ENCODE results near the gene MYBL2.

MYBL2 gene

GRCh38 chr20:43681991-43682410 is 15.1 kb downstream of the MYBL2 start:
- no peak for DNase-seq (ENCODE audit: low read depth in 4 of 4, low spot score in 1 of 4)

GRCh38 chr20:43682446-43682845 is 15.5 kb downstream of the MYBL2 start:
- no peak for DNase-seq (ENCODE audit: low read depth in 4 of 4, low spot score in 1 of 4)

- no peak for DNase-seq (ENCODE audit: low read depth in 4 of 4, low spot score in 1 of 4)
Measured at GRCh38 chr20:43686820-43687219, 19.9 kb downstream of the MYBL2 start.

- DNase-seq (ENCODE audit: low read depth in 4 of 4, low spot score in 1 of 4), result peak in 1 of 4 experiments; percentile 6
Measured at GRCh38 chr20:43689165-43689564, 22.3 kb downstream of the MYBL2 start.

GRCh38 chr20:43690943-43691598 is 24.2 kb downstream of the MYBL2 start:
- no peak for DNase-seq (ENCODE audit: low read depth in 4 of 4, low spot score in 1 of 4)

DNA sequence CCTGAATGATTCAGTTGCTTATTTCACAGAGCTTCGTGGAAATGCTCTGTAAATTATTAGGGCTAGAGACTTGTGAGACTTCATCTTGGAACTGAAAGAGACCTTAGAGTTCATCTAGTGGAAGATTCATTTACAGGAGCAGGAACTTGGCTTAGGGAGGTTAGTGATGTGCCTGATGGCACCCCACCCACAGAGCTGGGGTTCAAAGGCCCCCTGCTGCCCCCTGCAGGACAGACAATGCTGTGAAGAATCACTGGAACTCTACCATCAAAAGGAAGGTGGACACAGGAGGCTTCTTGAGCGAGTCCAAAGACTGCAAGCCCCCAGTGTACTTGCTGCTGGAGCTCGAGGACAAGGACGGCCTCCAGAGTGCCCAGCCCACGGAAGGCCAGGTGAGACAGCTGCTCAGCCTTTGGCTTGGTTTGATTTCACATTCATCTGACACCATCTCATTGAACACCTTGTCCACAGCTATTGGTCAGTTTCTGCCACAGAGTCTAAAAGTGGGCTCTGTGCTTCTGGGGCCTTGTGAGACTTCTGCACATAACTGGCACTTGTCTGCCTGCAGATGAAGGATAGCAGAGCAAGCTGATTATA is 25.1 kb downstream of the MYBL2 start:
- peak; percentile 27 to 48 (median 40) for DNase-seq (ENCODE audit: low read depth in 4 of 4, low spot score in 1 of 4)

GRCh38 chr20:43694763-43695162 is 27.8 kb downstream of the MYBL2 start:
- no peak for DNase-seq (ENCODE audit: low read depth in 4 of 4, low spot score in 1 of 4)

DNA sequence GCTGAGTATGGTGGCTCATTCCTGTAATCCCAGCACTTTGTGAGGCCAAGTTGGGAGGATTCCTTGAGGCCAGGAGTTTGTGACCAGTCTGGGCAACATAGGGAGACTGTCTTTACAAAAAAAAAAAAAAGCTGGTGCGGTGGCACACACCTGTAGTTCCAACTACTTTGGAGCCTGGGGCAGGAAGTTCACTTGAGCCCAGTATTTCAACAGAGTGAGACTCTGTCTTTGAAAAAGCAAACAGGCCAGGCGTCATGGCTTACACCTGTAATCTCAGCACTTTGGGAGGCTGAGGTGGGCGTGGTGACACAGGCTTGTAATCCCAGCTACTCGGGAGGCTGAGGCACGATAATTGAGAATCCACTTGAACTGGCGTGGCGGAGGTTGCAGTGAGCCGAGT is 28.7 kb downstream of the MYBL2 start:
- DNase-seq (ENCODE audit: low read depth in 4 of 4, low spot score in 1 of 4), result no peak

DNA sequence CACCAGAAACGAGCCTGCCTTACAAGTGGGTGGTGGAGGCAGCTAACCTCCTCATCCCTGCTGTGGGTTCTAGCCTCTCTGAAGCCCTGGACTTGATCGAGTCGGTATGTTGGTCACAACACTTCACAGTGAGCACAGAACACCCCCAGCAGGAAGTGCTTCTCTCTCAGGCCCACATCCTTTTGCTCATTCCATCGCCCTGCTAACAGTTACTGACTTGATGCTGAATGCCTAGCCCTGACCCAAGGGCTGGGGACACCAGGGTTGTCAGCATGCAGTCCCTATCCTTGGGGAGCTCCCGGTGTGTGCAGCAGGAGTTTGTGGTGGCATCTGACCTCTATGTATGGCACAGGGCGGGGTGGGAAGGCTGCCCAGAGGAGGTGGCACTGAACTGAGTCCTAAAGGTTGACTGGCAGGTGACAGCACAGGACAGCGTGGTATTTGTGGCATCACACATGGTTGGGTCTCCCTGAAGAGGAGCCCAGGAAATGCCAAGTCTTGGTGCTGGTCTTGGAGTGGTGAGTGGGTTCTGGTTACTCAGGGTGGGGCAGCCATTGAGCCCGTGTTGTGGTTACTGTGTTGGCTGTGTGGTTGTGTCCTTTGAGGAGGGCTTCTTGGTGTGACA is 33.1 kb downstream of the MYBL2 start:
- no peak for DNase-seq (ENCODE audit: low read depth in 4 of 4, low spot score in 1 of 4)

DNA sequence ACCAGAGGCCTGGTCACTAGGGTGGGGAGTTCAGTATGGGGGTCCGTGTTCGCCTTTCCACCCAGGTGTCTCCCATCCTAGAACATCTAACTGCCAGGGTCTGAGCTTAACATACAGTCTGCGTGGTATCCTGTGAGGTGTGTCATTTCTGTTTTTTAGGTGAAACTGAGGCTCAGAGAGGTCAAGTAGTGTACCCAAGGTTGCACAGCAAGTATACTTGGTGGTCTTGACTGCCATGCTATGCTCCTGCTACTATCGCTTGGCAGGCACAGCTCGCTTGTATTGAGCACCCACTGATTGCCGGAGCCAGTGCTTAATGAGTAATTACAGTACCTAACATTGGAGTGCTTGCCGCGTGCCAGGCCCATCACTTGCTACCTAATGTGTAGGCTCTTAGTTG is 33.7 kb downstream of the MYBL2 start:
- no peak for DNase-seq (ENCODE audit: low read depth in 4 of 4, low spot score in 1 of 4)

GRCh38 chr20:43702502-43702901 is 35.6 kb downstream of the MYBL2 start:
- no peak for DNase-seq (ENCODE audit: low read depth in 4 of 4, low spot score in 1 of 4)

GRCh38 chr20:43710370-43711044 is 43.6 kb downstream of the MYBL2 start:
- DNase-seq (ENCODE audit: low read depth in 4 of 4, low spot score in 1 of 4), result no peak

GRCh38 chr20:43711098-43711654 is 44.3 kb downstream of the MYBL2 start:
- no peak for DNase-seq (ENCODE audit: low read depth in 4 of 4, low spot score in 1 of 4)

- no peak for DNase-seq (ENCODE audit: low read depth in 4 of 4, low spot score in 1 of 4)
Measured at GRCh38 chr20:43715044-43715443, 48.1 kb downstream of the MYBL2 start.

GRCh38 chr20:43715511-43715910 is 48.6 kb downstream of the MYBL2 start:
- DNase-seq (ENCODE audit: low read depth in 4 of 4, low spot score in 1 of 4), result no peak

GRCh38 chr20:43716123-43716522 is 49.2 kb downstream of the MYBL2 start:
- no peak for DNase-seq (ENCODE audit: low read depth in 4 of 4, low spot score in 1 of 4)

DNA sequence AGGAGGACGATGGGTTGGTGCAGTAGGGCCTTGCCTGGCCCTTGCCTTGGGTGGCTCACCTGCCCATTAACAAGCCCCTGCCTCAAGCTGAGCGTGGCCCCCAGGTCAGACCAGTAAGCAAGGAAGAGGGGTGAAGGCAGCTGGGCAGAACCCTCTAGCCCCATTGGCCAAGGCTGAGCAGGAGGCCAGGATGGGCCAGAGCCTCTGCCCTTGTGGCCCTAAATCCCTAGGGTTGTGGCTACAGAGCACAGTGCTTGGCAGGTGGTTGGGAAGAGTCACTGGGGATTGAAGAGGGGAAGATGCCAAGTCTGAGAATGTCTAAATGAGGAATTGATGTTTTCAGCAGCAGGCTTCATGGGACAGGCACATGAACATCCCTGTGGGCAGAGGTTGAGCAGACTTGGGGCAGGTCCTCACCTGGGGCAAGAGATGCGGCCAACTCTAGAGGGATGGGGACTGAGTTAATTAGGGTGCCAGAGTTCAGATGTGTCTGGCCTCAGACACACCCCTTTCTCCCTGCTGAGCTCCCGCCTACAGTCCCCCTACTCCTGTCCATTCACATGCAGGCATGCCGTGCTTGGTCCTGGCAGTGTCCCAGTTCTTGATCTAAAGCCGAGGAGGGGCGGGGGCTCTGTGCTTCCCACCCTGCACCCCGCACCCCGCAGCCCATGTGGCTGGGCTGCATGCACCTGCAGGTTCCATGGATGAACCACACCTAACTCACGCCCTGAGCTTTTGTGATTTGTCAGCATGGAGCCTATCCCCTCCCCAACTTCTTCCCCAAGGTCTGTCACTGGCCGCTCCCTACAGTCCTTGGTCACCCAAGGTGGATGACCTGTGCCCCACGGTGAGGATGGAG is 50.1 kb downstream of the MYBL2 start:
- DNase-seq (ENCODE audit: low read depth in 4 of 4, low spot score in 1 of 4), result no peak

DNA sequence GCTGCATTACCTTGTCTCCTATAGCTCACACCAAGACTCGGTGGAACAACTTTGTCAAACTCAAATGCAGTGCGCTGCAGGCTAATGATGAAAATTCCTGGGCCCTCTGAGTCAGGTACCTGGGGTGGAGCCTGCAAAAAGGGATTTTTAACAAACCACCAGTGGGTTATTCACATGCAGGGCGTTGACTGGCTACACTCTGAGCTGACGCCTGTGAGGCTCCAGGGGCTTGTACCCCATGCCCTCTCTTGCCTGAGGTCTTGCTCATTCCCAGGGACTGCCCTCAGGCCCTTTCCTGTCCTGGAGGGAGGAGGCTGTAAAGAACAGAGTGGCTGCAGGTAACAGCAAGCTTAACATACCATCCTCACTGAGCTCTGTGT is 50.7 kb downstream of the MYBL2 start:
- no peak for DNase-seq (ENCODE audit: low read depth in 4 of 4, low spot score in 1 of 4)

- no peak for DNase-seq (ENCODE audit: low read depth in 4 of 4, low spot score in 1 of 4)
Measured at GRCh38 chr20:43720007-43720406, 53.1 kb downstream of the MYBL2 start.

DNA sequence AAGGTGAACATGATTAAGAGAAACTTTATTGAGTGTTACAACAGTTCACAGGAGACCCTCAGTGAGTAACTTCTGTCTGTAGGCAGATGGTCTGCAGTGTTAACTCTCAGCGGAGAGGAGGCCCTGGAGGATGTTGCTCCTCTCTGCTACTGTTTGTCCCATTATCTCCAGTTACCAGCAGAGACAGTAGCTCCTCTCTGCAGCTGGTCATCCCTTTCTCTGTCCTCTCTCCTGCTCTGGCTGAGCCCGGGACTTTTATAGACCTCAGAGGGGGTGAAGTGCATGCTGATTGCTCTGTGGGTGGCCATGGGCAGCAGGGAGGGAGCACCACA is 54.1 kb downstream of the MYBL2 start:
- no peak for DNase-seq (ENCODE audit: low read depth in 4 of 4, low spot score in 1 of 4)

Data from stimulated activated CD4-positive, alpha-beta T cell treated with anti-CD3 and anti-CD28 coated beads, Interleukin-1b, Interleukin-23, amount 100 ng/mL, for 24 hours (primary cell).